Measurements from ENCODE around the gene DPT. TPM values are rescaled to one million over a fixed set of nuclear protein-coding genes. Genes with fewer than 3 reads are reported as not detected.

DPT gene
- total and polyA plus RNA-seq, 12 donors, result 0.44 to 59.1 (median 6.8) TPM

DNA sequence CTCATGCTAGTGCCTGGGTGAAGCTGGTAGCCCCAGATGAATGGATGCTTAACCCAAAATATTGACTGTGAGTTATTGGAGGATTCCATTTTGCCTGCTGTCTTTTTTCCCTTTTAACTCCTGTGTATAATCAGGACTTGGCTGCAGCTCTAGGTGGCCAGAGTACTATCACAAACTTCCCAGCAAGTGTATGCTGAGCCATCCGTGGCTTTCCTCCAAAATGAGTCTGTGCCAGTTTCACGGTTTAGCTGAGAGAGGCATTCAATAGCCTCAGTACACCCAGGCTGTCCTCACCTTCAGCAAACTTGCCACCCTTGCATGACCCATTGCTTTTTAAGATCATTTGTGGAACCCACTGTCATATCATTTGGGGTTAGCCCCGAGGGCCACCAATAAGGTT is 5.3 kb upstream of the DPT start:
- Histone ChIP-seq H3K4me1 (replicated peaks in 1 of 2) (no peaks in the 10 kb centered on the region), H3K36me3 (replicated peaks in 1 of 2) (no peaks in the 10 kb centered on the region), H3K4me3 (no peak overlapping the region), H3K9me3 (replicated peaks in 1 of 3) (no peaks in the 10 kb centered on the region), H3K27ac (no peak overlapping the region), H3K27me3 (no peaks in the 10 kb centered on the region)
- peak in 2 of 7 donors; percentile 10 to 17 for DNase-seq
- 43 to 64% (median 52%) methylated on average over 3 of the region's 3 CpGs for WGBS, 4 donors
- TF ChIP-seq, protein P1, sequence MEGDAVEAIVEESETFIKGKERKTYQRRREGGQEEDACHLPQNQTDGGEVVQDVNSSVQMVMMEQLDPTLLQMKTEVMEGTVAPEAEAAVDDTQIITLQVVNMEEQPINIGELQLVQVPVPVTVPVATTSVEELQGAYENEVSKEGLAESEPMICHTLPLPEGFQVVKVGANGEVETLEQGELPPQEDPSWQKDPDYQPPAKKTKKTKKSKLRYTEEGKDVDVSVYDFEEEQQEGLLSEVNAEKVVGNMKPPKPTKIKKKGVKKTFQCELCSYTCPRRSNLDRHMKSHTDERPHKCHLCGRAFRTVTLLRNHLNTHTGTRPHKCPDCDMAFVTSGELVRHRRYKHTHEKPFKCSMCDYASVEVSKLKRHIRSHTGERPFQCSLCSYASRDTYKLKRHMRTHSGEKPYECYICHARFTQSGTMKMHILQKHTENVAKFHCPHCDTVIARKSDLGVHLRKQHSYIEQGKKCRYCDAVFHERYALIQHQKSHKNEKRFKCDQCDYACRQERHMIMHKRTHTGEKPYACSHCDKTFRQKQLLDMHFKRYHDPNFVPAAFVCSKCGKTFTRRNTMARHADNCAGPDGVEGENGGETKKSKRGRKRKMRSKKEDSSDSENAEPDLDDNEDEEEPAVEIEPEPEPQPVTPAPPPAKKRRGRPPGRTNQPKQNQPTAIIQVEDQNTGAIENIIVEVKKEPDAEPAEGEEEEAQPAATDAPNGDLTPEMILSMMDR (IDR thresholded peaks at IDR 0.05), result no peak
- no peak for TF ChIP-seq POLR2A (IDR thresholded peaks at IDR 0.05)
- intact Hi-C loops (cut with DNase I), result no loop called here

DNA sequence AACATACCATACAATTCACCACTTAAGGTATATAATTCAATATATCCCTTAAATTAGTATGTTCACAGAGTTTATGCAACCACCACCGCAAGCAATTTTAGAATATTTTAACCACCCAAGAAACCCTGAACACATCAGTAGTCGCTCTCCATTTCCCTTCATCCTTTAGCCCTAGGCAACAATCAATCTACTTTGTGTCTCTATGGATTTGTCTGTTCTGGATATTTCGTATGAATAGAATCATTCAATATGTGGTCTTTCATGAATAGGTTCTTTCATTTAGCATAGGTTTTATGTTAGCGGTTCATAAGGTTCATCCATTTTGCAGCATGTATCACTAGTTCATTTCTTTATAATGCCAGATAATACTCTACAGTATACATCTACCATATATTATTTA is 4.2 kb upstream of the DPT start:
- Histone ChIP-seq H3K4me3 (no peak overlapping the region), H3K4me1 (replicated peaks in 1 of 2) (no peaks in the 10 kb centered on the region), H3K36me3 (replicated peaks in 1 of 2) (no peaks in the 10 kb centered on the region), H3K9me3 (replicated peaks in 1 of 3) (no peaks in the 10 kb centered on the region), H3K27me3 (no peaks in the 10 kb centered on the region), H3K27ac (no peak overlapping the region)
- WGBS, 4 donors, result 87 to 90% (median 87%) methylated on average over 4 of the region's 4 CpGs
- intact Hi-C loops (cut with DNase I), result no loop called here
- no peak for DNase-seq
- no peak for TF ChIP-seq POLR2A (IDR thresholded peaks at IDR 0.05)
- TF ChIP-seq, protein P1 (IDR thresholded peaks at IDR 0.05), result no peak

GRCh38 chr1:168732736-168733135 is 3.7 kb upstream of the DPT start:
- no peak for DNase-seq
- H3K9me3 ChIP-seq (replicated peaks in 1 of 3), result no peaks in the 10 kb centered on the region
- no peak for TF ChIP-seq POLR2A (IDR thresholded peaks at IDR 0.05)
- TF ChIP-seq, protein P1 (IDR thresholded peaks at IDR 0.05), result no peak
- no peaks in the 10 kb centered on the region for H3K4me1 ChIP-seq (replicated peaks in 1 of 2)
- no peaks in the 10 kb centered on the region for H3K36me3 ChIP-seq (replicated peaks in 1 of 2)
- intact Hi-C loops (cut with DNase I), result no loop called here
- 89 to 96% (median 92%) methylated on average over 6 of the region's 6 CpGs for WGBS, 4 donors
- H3K27me3 ChIP-seq, result no peaks in the 10 kb centered on the region
- H3K27ac ChIP-seq, result no peak overlapping the region
- no peak overlapping the region for H3K4me3 ChIP-seq

- Histone ChIP-seq H3K9me3 (replicated peaks in 1 of 3) (no peaks in the 10 kb centered on the region), H3K27me3 (no peaks in the 10 kb centered on the region), H3K4me3 (no peak overlapping the region), H3K27ac (no peak overlapping the region), H3K4me1 (replicated peaks in 1 of 2) (no peaks in the 10 kb centered on the region), H3K36me3 (replicated peaks in 1 of 2) (no peaks in the 10 kb centered on the region)
- no peak for TF ChIP-seq POLR2A (IDR thresholded peaks at IDR 0.05)
- TF ChIP-seq, protein P1 (IDR thresholded peaks at IDR 0.05), result no peak
- intact Hi-C loops (cut with DNase I), result no loop called here
- 74 to 83% (median 77%) methylated on average over 7 of the region's 7 CpGs for WGBS, 4 donors
- no peak for DNase-seq
These were observed 2.4 kb upstream of the DPT start for GRCh38 chr1:168731244-168731953.
